Measurements from ENCODE around the gene PAIP2.
"Not testable (repeated sequence)": the region's sequence is repeated elsewhere in the genome, so short reads cannot be mapped to it uniquely, and the experiment has no call there.

DNA sequence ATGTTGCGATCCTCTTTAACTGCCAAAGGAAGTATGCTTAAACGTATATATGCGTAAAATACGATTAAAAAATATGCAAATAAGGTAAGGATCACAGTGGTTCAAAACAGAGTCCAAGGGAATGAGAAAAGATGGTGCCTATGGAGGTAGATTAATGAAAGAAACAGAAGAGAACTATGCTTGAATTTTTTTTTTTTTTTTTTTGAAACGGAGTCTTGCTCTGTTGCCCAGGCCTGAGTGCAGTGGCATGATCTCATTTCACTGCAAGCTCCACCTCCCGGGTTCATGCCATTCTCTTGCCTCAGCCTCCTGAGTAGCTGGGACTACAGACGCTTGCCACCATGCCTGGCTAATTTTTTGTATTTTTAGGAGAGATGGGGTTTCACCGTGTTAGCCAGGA lies 3.8 kb downstream of the PAIP2 start:
- not testable (repeated sequence) for TF ChIP-seq POLR2A (IDR thresholded peaks at IDR 0.05; ENCODE audit: low read length); GATA1 (IDR thresholded peaks at IDR 0.05; ENCODE audit: low read depth, low read length)

Data from erythroblast (primary cell).